Activated CD8-positive, alpha-beta memory T cell treated with anti-CD3 and anti-CD28 coated beads for 4 hours (primary cell): Measurements from ENCODE around the gene IQGAP1.
"Not testable (repeated sequence)": the region's sequence is repeated elsewhere in the genome, so short reads cannot be mapped to it uniquely, and the experiment has no call there.

Experiments used
- DNase-seq, 2 donors: peaks; one replicate each; pipeline ENCODE4 v3.0.0-alpha.2; 2020; ENCODE audit warnings: low read depth in 2 of 2

IQGAP1 gene

GRCh38 chr15:90483012-90483307 is 94.9 kb downstream of the IQGAP1 start:
- no peak for DNase-seq

- no peak for DNase-seq
These were observed 95.6 kb downstream of the IQGAP1 start for GRCh38 chr15:90483637-90484036.

GRCh38 chr15:90487186-90487585 is 99.1 kb downstream of the IQGAP1 start:
- DNase-seq = no peak

GRCh38 chr15:90489514-90489913 is 101.5 kb downstream of the IQGAP1 start:
- no peak for DNase-seq

- no peak for DNase-seq
These were observed 101.9 kb downstream of the IQGAP1 start for GRCh38 chr15:90489944-90490343.

- no peak for DNase-seq
These were observed 105.6 kb downstream of the IQGAP1 start for GRCh38 chr15:90493647-90494046.

GRCh38 chr15:90495067-90495466 is 107.0 kb downstream of the IQGAP1 start:
- no peak for DNase-seq

GRCh38 chr15:90496791-90497190 is 108.7 kb downstream of the IQGAP1 start:
- DNase-seq = no peak

GRCh38 chr15:90497376-90497775 is 109.3 kb downstream of the IQGAP1 start:
- no peak for DNase-seq

- DNase-seq = no peak
These were observed 109.9 kb downstream of the IQGAP1 start for GRCh38 chr15:90497912-90498311.

GRCh38 chr15:90500171-90500570 is 112.1 kb downstream of the IQGAP1 start:
- DNase-seq = no peak

- DNase-seq = no peak
These were observed 113.9 kb downstream of the IQGAP1 start for GRCh38 chr15:90501898-90502297.

GRCh38 chr15:90510781-90511180 is 122.7 kb downstream of the IQGAP1 start:
- not testable (repeated sequence) for DNase-seq

GRCh38 chr15:90511211-90511618 is 123.2 kb downstream of the IQGAP1 start:
- DNase-seq = not testable (repeated sequence)

GRCh38 chr15:90512276-90512675 is 124.2 kb downstream of the IQGAP1 start:
- DNase-seq = no peak

GRCh38 chr15:90512981-90513380 is 124.9 kb downstream of the IQGAP1 start:
- DNase-seq = no peak

GRCh38 chr15:90513448-90513847 is 125.4 kb downstream of the IQGAP1 start:
- DNase-seq = no peak

- DNase-seq = not testable (repeated sequence)
These were observed 125.9 kb downstream of the IQGAP1 start for GRCh38 chr15:90513893-90514292.

- DNase-seq = no peak
These were observed 131.6 kb downstream of the IQGAP1 start for GRCh38 chr15:90519688-90520087.

GRCh38 chr15:90520365-90520764 is 132.3 kb downstream of the IQGAP1 start:
- no peak for DNase-seq

- DNase-seq = no peak
These were observed 135.3 kb downstream of the IQGAP1 start for GRCh38 chr15:90523373-90523772.

GRCh38 chr15:90524018-90524803 is 136.2 kb downstream of the IQGAP1 start:
- not testable (repeated sequence) for DNase-seq

GRCh38 chr15:90529011-90529370 is 140.9 kb downstream of the IQGAP1 start:
- DNase-seq = no peak
